HG02588 (cell line): ENCODE results near the gene RPS19.
"Not testable (repeated sequence)": the region's sequence is repeated elsewhere in the genome, so short reads cannot be mapped to it uniquely, and the experiment has no call there.

Source experiments
- ATAC-seq: cut with Tn5 transposase; IDR thresholded peaks from one replicate; pipeline ENCODE4 v1.9.1; 2021; ENCODE audit warnings: mild to moderate bottlenecking, moderate library complexity; ENCODE audit not compliant: unreplicated experiment

RPS19 gene

DNA sequence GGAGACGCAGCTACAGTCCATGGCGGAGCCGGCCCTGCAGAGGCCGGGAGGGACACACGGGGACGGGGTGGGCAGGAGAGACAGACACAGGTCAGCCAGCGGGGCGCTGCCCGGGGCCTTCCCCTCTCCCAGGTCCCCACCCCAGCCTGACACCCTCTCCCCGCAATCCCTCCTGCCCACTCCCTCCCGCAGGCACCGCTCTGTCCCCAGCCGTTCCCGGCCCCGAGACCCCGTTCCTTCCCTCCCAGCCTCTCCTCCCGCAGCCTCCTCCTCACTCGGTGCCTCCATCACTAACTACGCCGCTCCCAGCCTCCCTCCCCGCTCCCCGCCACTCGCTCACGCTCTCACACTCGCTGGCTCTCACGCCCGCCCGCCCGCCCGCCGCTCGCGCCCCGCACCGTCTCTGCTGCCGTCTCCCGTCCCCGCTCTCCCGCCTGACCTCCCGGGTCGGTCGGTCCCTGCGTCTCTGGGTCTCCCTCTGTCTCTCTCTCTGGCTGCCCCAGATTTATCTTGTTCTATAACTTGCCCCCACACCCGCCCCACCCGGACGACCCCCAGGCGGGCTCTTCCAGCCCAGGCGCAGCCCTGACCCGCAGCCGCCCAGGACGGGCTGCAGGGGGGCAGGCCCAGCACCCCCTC lies 53.0 kb downstream of the RPS19 start:
- no peak for ATAC-seq

DNA sequence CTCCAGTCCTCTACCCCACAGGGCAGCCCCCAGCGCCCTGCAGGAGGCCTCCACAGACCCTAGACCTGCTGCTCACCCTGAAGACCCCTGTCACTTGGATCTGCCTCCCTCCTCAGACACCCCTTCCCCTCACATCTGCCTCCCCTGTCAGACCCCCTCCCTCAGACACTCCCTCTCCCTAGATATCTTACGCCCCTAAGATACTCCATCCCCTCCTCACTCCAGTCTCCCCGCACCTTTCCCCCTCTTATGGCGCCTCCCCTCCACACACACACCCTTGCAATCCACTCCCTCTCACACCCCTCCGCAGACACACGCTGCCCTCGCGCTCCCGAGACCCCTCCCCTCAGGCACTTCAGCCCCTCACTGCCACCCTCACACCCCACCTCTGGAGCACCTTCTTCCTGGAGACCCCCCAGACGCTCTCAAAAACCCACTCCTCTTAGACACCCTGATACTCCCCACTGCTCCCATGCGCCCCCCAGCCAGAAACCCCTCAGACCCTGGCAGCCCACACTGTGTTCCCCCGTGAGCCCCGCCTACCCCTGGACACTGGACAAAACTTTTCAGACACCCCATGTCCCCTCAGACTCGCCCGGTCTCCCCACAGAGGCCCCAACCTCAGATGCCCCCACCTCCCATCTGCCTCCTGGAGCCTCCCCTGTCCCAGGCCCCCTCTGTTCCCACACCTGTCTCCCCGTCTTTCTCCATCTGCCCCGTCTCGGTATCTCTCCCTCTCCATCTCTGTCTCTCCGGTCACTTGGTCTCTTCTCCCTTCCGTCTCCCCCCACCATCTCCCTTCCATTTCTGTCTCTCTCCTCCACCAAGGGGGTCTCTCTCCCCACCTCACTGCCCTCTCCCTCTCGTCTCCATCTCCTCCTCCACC lies 53.7 kb downstream of the RPS19 start:
- ATAC-seq = no peak

DNA sequence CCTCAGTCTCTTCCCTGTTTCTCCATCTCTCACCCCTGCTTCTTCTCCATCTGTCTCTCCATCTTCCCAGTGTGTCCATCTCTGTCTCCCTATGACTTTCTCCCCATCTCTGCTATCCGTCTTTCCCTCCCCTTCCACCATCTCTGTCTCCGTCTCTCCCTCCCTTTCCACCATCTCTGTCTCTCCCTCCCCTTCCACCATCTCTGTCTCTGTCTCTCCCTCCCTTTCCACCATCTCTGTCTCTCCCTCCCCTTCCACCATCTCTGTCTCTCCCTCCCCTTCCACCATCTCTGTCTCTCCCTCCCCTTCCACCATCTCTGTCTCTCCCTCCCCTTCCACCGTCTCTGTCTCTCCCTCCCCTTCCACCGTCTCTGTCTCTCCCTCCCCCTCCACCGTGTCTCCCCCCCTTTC lies 54.4 kb downstream of the RPS19 start:
- ATAC-seq = not testable (repeated sequence)

DNA sequence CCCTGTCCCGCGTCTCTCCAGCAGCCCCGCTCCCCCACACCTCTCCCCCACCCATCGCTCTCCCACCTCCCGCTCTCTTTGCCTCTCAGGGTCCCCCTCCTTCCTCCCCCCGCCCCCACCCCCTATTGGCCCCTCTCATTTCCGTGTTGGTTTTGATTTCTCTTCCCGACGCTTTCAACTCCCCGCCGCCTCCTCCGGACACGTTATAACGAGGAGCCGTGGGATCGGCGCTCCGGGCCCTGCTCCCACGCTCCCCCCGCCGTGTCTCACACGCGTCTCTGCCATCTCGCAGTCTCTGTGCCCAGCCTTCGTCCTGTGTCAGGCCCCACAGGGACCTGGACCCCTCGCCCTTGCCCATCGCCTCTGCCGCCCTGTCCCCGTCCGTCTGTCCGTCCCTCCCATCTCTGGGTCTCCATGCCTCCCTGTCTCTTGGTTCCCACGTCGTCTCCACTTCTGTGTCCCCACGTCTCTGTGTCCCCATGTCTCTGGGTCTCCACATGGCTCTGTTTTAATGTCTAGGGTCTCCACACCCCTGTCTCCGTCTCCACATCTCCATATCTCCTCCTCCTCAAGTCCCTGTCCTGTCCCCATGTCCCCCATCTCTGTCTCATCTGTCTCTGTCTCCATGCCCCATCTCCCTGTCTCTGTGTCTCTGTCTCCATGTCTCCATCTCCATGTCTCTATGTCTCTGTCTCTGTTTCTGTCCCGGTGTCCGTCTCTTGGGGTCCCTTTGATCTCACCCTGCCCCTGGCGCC lies 55.1 kb downstream of the RPS19 start:
- ATAC-seq = no peak

DNA sequence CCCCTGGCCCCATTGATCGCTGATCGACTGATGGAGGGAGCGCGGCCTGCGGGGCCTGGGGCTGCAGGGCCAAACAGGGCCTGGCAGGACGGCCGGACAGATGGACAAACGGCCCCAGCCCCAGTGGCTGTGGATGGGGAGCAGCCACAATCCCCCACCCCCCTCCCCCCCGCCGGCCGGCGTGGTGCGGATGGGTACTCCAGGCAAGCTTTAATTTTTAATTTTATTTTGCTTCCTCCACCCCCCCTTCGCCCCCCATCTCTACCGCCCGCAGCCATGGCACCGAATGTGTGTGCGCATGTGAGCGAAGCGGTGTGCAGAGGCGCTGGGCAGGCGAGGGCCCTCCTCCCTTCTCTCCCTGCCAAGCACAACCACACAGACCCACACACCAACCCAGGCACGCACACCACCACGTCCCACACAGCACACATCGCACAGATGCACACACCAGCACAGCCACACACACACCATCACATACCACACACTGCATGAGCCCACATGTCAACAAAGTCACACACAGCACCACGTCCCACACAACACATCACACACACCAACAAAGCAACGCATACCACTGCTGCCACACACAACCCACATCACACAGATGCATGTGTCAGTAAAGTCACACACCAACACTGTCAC lies 55.8 kb downstream of the RPS19 start:
- ATAC-seq = no peak

DNA sequence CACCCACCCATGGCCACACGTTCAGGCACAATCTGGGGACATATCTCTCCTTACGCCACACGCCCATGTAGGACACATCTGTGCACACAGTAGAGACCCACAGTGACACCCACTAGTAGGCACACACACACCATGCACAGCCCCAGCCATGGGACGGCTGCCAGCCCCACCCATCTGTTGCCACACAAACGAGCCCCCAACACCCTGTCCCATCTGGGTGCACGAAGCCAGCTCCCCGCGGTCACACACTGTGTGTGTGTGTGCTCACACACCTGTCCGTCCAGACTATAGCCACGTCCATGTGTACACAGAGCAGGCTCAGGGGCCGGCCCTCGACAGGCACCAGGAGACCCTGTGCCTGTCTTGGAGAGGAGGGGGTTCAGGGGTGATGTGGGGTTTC lies 57.6 kb downstream of the RPS19 start:
- ATAC-seq = no peak

DNA sequence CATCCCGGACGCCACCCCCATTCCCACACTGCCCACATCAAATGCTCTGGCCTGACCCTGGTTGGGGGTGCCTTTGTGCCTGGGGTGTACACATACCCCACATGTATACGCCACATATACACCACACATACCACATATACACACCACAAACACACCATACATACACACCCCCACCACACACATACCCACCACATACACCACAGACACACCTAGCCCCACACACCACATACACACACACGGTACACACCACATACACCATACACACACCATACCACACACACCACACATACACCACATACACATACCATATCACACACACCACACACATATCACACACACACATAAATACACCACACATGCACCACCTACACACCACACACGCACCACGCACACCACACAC lies 58.0 kb downstream of the RPS19 start:
- no peak for ATAC-seq

DNA sequence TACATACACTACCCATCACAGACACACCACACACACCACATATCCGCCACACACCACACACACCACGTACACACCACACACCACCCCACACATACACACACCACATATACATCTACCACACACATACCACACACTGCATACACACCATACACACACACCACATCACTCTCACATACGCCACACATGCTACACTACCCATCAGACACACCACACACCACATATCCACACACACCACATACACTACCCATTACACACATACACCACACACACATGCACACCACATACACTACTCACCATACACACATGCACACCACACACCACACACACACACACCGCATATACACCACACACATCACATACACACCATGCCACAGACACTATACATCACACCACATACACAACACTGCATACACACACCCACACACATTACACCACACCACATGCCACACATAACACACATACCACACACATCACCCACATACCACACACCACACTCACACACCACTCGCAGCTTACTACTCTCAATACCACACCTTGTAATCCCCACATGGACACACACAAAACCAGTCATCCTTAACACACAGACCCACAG lies 58.7 kb downstream of the RPS19 start:
- no peak for ATAC-seq

DNA sequence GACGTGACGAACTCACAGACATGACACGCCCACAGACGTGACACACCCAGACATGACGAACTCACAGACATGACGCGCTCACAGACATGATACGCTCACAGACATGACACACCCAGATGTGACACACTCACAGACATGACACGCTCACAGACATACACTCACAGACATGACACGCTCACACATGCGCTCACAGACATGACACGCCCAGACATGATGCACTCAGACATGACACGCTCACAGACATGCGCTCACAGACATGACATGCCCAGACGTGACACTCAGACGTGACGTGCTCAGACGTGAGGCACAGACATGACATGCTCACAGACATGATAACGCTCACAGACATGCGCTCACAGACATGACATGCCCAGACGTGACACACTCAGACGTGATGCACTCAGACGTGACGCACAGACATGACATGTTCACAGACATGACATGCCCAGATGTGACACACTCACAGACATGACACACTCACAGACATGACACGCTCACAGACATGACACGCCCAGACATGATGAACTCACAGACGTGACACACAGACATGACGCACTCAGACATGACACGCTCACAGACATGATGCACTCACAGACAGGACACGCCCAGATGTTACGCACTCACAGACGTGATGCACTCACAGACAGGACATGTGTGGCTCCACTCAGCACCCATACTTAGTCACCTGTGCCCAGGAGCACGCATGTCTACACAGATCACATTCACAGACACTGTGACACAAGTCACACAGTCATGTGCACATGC lies 60.1 kb downstream of the RPS19 start:
- ATAC-seq = no peak

DNA sequence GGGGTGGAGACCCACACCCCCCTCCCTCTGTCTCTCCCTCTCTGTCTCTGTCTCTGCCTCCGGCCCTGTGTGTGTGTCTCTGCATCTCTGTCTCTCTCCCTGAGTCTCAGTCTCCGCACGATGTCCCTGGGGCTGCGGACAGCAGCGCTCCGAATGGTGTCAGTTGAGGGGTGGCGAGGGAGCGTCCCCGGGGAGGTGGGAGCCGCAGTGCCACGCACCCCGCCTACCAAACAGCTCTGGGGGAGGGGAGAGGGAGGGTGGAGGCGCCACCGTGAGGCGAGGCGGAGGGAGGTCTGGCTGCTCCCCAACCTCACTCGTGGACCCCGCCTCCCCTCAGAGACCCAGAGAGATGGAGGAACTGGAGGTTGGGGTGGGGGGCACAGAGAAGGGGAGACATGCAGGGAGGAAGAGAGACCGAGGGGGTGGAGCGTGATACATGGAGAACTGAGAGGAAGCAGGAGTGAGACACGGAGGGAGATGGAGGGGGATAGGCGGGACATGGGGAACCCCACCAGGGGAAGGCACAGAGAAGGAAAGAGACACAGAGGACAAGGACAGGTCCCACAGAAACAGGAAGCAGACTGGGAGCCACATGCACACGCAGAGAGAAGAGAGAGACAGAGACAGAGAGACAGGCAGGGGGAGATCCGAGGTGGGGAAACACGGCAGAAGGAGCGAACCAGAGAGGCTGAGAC lies 61.0 kb downstream of the RPS19 start:
- no peak for ATAC-seq

DNA sequence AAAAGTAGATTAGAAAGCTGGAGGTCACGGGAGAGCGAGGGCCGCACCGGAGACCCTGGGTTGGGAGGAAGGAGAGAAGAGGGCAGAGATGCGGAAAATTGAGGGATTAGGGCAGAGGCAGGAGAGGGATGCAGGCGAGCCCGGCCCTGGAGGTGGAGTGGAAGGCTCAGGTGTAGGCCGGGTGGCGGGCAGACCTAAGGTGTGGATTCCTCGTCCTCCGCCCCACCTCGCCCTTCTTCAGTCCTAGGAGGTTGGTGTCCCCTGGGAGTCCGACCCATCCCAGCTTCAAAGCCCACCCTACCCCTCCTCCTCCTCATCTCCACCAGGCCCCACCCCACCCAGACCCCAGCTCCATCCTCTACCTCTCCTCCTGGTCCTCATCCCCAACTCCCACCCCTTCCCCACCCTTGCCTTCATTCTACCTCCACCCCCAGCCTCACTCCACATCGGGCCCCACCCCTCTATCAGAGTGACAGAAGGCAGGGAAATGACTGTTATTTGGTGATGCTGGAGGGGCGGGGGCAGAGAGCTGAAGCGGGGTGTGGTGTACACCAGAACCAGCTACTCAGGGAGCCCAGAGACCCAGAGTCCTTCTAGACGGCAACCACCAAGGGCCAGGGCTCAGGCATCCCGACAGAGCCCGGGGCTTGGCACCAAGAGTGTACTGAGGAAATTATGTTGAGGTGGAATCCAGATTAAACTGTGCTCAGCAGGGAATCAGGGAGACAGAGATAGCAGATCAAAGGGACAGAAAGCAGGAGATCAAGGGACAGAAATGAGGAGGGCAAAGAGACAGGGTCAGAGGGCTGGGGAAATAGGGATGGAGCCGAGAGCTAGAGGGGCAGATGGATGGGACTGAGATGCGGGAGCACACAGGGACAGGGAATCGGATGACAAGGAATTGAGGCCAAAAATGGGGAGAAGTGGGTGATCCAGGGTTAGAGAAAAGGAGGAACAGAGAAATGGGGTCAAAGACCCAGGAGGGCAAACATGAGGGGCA lies 61.8 kb downstream of the RPS19 start:
- ATAC-seq = no peak
